22Rv1 (cell line): ENCODE data around the gene THBS3.
A peak's percentile ranks its signal among the peaks of the same experiment; 100 is the strongest.

ENCODE experiments used
- H3K27ac ChIP-seq: fragments of 450-650 bp; 2 replicates; pipeline ENCODE4 v1.5.1; 2017
- ZFX ChIP-seq: fragments of 450-650 bp; IDR thresholded peaks from 2 replicates; pipeline ENCODE4 v1.6.1; 2017; ENCODE audit warnings: antibody characterized with exemption, borderline replicate concordance
- TF ChIP-seq, protein P1 (sequence below): fragments of 450-650 bp; IDR thresholded peaks from 2 replicates; pipeline ENCODE4 v1.5.1; 2017; ENCODE audit warnings: mild to moderate bottlenecking

The THBS3 gene

DNA sequence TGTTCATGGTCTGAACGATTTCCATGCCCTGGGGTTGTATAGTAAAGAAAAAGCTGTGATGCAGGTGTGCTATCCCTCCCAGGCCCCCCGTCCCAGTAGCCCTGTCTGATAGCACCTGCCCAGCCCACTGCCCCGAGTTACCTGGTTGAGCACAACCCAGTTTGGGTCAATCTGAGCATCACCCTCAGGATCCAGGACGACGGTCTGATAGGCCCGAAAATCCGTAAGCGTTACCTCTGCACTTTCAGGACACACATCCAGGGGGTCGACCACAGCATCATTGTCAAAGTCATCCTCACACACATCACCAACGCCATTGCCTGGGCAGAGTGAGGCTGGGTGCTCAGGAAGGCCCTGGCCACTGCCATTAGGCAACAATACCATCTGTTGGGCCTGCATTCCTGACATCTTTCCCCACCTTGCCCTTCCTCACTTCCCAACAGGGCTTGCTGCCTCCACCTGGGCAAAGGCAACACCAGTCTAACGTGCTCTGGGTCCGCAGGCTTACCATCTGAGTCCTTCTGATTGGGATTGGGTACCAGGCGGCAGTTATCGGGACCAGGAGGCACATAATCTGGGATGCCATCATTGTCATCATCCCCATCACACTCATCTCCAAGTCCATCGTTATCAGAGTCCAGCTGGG lies 9.7 kb downstream of the THBS3 start:
- H3K27ac ChIP-seq: no peak overlapping the region
- TF ChIP-seq ZFX: no peak
- TF ChIP-seq, protein P1, sequence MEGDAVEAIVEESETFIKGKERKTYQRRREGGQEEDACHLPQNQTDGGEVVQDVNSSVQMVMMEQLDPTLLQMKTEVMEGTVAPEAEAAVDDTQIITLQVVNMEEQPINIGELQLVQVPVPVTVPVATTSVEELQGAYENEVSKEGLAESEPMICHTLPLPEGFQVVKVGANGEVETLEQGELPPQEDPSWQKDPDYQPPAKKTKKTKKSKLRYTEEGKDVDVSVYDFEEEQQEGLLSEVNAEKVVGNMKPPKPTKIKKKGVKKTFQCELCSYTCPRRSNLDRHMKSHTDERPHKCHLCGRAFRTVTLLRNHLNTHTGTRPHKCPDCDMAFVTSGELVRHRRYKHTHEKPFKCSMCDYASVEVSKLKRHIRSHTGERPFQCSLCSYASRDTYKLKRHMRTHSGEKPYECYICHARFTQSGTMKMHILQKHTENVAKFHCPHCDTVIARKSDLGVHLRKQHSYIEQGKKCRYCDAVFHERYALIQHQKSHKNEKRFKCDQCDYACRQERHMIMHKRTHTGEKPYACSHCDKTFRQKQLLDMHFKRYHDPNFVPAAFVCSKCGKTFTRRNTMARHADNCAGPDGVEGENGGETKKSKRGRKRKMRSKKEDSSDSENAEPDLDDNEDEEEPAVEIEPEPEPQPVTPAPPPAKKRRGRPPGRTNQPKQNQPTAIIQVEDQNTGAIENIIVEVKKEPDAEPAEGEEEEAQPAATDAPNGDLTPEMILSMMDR: no peak

DNA sequence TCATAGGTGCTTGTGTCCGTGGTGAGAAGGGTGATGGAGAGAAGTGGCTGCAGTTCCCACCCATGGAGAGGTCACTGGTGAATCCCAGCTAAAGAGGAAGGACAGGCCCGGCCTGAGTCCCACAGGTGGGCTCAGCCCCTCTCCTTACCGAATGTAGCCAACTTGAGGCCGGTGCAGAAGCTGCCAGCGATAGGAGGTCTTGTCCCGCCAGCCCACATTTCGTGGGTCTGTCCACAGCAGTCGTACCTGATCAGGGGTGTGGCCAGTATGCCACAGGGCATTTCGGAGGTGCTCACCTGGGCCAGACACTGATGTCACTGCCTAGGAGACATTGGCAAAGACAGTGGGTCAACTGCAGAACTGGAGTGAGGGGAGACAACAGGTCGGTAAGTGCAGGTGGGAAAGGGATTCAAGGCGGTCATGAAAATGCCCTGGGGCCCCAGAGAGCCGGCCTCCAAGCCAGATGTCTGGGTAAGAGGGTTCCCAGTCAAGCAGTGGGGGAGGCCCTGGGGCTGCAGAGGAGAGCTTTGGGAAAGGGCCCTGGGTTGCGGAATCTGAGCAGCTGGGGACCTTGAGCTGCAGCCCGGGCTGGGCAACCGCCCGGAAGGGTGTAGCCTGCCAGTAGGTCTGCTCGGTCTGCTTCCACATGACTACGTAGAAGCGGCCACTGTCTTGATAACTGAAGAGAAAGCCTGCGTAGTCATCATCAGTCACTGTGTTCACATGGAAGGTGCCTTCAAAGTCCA lies 10.6 kb downstream of the THBS3 start:
- no peak overlapping the region for H3K27ac ChIP-seq
- TF ChIP-seq ZFX: no peak
- TF ChIP-seq, protein P1: no peak

DNA sequence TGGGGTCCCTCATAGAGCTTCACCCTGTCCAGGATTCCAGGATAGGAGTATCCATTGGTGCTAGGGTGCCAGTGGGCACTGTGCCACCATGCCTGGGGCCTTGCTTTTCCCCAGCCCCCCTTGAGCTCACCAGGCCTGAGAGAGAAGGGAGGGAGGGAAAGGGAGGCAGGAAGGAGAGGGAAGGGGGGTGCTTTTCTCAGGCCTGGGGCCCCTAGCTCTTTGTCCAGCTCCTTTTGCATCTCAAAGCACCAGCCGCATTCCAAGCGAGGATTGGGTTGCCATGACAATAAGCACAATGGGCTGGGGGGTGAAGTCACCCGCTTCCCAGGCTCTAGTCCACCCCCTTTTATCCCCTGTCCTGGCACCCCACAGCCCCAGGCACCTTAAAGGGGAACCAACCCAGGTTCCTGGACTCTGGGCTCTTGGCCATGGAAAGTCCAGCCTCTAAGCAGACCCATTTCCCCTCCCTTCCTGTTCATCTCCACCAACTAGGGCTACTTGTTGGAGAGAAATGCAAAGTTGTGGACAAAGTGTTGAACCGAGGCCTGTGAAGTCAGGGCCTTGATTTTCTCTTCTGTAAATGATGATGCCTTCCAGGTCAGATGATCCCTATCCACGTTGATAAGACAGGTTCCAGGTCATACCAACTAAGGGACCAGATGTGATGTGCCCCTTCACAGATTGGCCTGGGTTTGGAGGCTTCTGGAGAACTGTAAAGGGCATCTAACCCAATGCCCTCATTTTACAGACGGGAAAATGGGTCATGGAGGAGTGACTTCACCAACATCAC lies 11.4 kb downstream of the THBS3 start:
- TF ChIP-seq ZFX: no peak
- TF ChIP-seq, protein P1: no peak
- peak overlapping the region; percentile 93; the same call in 1 of the 2 replicates for H3K27ac ChIP-seq

DNA sequence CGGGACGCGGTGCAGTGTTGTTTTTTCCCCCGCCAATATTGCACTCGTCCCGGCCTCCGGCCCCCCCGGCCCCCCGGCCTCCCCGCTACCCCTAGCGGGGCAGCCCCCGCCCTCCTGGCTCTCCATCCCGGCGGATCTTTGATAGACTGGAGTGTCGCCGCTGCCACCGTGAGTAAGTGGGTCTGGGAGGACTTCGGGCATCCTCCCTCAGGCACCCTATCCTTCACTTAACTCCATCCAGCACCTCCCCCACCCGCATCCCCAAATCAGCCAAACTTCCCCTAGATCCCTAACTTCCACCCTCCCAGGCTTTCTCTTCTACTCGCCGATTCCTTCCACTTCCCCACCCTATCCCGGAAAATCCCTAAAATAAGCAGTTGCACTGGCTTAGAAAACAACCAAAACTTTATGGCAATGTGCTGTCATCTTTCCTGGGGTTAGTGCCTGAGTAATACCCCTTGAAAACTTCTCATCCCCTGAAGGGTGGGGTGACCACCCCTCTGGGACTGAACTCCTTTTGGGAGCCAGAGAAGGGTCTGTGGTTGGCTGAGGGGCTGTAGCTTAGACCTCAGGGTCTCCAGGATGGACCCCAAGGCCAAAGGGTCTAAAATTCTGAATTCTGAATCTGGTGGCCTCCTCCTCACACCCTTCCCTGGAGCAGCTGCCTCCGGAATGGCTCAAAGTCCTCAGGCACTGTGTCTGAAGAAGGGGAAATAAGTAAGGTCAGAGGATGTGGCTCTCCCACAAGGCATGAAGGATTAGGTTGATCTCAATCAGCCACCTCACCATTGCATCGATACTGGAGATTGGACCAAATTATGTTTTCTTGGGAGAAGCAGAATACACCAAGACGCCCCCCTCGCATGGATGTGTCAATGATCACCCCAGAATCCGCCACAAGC lies 12.2 kb downstream of the THBS3 start:
- TF ChIP-seq, protein P1: no peak
- no peak for TF ChIP-seq ZFX
- peak overlapping the region; percentile 93 for H3K27ac ChIP-seq

DNA sequence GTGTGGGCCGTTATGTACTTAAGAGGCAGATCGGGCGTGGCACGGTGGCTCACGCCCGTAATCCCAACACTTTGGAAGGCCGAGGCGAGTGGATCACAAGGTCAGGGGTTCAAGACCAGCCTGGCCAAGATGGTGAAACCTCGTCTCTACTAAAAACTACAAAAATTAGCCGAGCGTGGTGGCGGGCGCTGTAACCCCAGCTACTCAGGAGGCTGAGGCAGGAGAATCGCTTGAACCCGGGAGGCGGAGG lies 13.8 kb downstream of the THBS3 start:
- peak overlapping the region; percentile 93 for H3K27ac ChIP-seq

DNA sequence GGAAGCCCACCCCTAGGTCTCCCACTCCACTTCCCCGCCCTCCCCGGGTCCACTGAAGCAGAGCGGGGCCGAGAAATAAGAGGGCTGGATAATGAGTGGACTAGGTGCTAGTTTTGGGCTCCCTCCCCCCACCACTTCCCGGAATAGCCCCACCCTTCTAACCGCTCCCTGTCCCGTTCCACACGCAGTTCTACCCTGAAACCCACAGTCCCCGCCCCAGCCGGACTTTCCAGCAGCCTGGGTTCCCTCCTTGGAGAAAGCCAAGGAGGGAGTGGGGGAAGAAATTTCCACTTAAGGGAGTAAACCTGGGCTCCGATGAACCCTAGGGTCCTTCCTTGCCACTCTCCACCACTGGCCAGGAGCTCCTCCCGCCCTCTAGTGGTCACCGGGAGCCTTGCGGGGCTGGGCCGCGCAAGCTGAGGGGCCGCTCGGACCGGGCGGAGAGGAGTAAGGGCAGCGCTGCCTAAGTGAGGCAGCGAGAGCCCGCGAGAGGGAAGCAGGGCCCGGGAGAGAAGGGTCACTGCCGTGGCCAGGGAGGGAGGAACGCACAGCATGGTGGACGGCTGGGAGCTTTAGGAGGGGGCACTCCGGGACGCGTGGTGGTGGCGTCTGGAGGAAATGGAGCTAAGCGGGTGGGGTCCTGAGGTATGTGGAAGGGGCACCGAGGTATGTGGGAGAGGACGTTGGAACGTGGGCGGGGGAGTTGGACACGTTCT lies 14.3 kb downstream of the THBS3 start:
- peak overlapping the region; percentile 93 for H3K27ac ChIP-seq
- TF ChIP-seq, protein P1: peak; percentile 100
- no peak for TF ChIP-seq ZFX
